PFSK-1 (cell line): ENCODE results near the gene CBS.

ENCODE experiments used
- FOXP2 ChIP-seq: optimal IDR thresholded peaks from 2 replicates; pipeline ENCODE3; 2011; ENCODE audit warnings: borderline replicate concordance, control low read depth, inconsistent platforms; ENCODE audit not compliant: insufficient read depth; ENCODE audit errors: extremely low read length, extremely low read depth
- POLR2AphosphoS5 ChIP-seq: IDR thresholded peaks from 2 replicates; pipeline ENCODE4 v1.6.1; 2012; ENCODE audit warnings: low read depth, mild to moderate bottlenecking, control low read depth, low read length, moderate library complexity
- REST ChIP-seq, 2 experiments: IDR thresholded peaks; 2 replicates each; pipeline versions ENCODE4 v1.6.1 to v1.8.0; 2011 to 2012; ENCODE audit warnings: low read depth in 2 of 2, low read length in 2 of 2, control low read depth in 1 of 2, inconsistent platforms in 1 of 2, mild to moderate bottlenecking in 1 of 2, moderate library complexity in 1 of 2; ENCODE audit not compliant: insufficient read depth in 1 of 2
- SIN3A ChIP-seq: IDR thresholded peaks from 2 replicates; pipeline ENCODE4 v1.6.1; 2012; ENCODE audit warnings: mild to moderate bottlenecking, low read length, moderate library complexity, borderline replicate concordance; ENCODE audit not compliant: insufficient read depth
- TAF1 ChIP-seq: IDR thresholded peaks from 2 replicates; pipeline ENCODE4 v1.6.1; 2012; ENCODE audit warnings: low read length, control low read depth, borderline replicate concordance; ENCODE audit not compliant: insufficient read depth

CBS gene

GRCh38 chr21:43023175-43023574, 52.5 kb downstream of the CBS start:
- no peak for TF ChIP-seq SIN3A
- TF ChIP-seq REST (IDR thresholded peaks at IDR 0.05; ENCODE audit: insufficient read depth in 1 of 2, low read depth in 2 of 2, low read length in 2 of 2) = no peak

- TF ChIP-seq POLR2AphosphoS5 (no peak), TAF1 (no peak), SIN3A (no peak), FOXP2 (no peak), REST (IDR thresholded peaks at IDR 0.05; ENCODE audit: insufficient read depth in 1 of 2, low read depth in 2 of 2, low read length in 2 of 2) (no peak)
Measured at GRCh38 chr21:43021756-43022600, 53.7 kb downstream of the CBS start.

GRCh38 chr21:43021191-43021590, 54.4 kb downstream of the CBS start:
- no peak for TF ChIP-seq SIN3A

- TF ChIP-seq FOXP2 (no peak), TAF1 (no peak), SIN3A (no peak), POLR2AphosphoS5 (no peak), REST (IDR thresholded peaks at IDR 0.05; ENCODE audit: insufficient read depth in 1 of 2, low read depth in 2 of 2, low read length in 2 of 2) (no peak)
Measured at GRCh38 chr21:43020771-43021170, 54.9 kb downstream of the CBS start.

- TF ChIP-seq FOXP2 = no peak
- TF ChIP-seq TAF1 = no peak
- TF ChIP-seq POLR2AphosphoS5 = no peak
- TF ChIP-seq REST (IDR thresholded peaks at IDR 0.05; ENCODE audit: insufficient read depth in 1 of 2, low read depth in 2 of 2, low read length in 2 of 2) = no peak
- TF ChIP-seq SIN3A = no peak
Measured at GRCh38 chr21:43020177-43020576, 55.5 kb downstream of the CBS start.
